Measurements from ENCODE around the gene DHX16.
A peak's percentile ranks its signal among the peaks of the same experiment; 100 is the strongest.
"Not testable (repeated sequence)": the region's sequence is repeated elsewhere in the genome, so short reads cannot be mapped to it uniquely, and the experiment has no call there.

The DHX16 gene

GRCh38 chr6:30672445-30673253 is at the start of gene DHX16:
Gene DHX16, minus strand, starts transcription at chr6:30673006. Its CDS starts 165 bp downstream, at chr6:30672841.
- DNase-seq, result peak; percentile 96

GRCh38 chr6:30722025-30722279 is 49.1 kb upstream of the DHX16 start:
- not testable (repeated sequence) for DNase-seq

- DNase-seq, result peak; percentile 92
Measured at GRCh38 chr6:30721198-30722024, 48.6 kb upstream of the DHX16 start.

GRCh38 chr6:30720738-30721197 is 48.0 kb upstream of the DHX16 start:
- peak; percentile 82 for DNase-seq

- peak; percentile 98 for DNase-seq
Measured at GRCh38 chr6:30719791-30720737, 47.3 kb upstream of the DHX16 start, which contains the start of gene TUBB. Gene TUBB, plus strand, starts transcription at chr6:30720352. Its CDS starts 155 bp downstream, at chr6:30720507.

DNA sequence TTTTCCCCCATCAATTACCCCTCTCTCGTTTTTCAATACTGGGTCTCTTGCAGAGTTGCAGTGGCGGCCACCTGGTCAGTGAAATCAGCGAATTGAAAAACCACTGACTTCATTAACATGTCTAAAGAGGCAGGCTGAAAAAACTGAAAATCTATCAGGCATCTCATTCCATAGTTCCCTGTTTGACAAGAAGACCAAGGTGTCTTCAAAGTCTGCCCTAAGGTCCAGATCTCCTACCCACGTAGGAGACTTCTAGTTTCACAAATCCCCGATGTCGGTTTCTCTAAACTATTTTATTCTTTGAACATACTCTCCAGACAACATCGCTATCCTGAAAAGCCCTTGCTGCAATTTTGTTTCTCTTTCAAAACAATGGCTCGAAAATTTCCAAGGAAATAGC is 46.5 kb upstream of the DHX16 start:
- DNase-seq, result no peak

GRCh38 chr6:30717845-30718720 is 45.3 kb upstream of the DHX16 start:
- not testable (repeated sequence) for DNase-seq

DNA sequence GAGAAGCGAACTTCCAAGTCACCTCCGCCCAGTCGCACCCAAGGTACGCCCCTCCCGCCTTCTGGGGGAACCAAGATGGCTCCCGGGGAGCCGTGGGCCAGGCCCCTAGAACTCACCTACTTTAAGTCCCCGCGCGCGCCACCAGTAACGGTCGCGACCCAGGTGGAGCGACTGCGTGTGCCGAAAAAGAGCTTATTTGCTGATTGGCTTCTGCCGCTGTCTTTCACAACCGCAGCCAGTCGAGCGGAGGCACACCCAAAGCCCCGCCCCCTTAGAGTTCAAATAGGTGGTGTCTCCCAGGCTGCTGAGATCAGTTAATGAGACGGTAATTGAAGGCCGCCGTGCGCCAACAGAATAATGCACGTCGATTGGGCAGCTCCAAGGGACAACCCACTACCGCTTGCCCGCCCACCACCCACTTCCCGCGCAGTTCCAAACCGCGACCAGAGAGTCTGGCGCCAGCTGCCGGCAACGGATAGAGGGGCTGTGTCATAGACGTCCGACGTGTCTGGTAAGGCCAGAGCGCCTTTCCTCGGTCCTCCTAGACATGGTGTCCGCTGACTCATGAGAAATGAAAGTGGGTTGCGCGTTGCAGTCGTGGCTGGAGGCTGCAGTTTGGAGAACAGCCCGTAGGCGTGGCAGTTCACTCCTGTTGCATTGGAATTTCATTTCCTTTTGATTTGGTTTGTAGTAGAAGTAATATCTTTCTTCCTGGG is 44.5 kb upstream of the DHX16 start, which contains the start of gene MDC1:
MDC1 (minus strand) TSS at position 153 of the 716 bp plus-strand sequence. CDS start 2,106 bp downstream, outside the sequence.
- peak; percentile 100 for DNase-seq

GRCh38 chr6:30716879-30717128 is 44.0 kb upstream of the DHX16 start:
- no peak for DNase-seq

DNA sequence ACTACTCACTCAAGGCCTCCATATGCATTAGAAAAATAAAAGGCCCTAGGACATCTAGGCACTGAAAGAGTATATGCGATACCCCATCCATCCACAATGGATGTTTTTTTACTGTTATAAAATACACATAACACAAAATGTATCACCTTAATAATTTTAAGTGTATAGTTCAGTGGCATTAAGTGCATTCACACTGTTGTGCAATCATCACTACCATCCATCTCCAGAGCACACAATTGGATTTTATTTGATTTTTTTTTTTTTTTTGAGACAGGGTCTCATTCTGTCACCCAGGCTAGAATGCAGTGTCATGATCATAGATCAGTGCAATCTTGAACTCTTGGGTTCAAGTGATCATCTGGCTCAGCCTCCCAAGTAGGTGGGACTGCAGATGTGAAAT is 41.5 kb upstream of the DHX16 start:
- DNase-seq, result no peak

DNA sequence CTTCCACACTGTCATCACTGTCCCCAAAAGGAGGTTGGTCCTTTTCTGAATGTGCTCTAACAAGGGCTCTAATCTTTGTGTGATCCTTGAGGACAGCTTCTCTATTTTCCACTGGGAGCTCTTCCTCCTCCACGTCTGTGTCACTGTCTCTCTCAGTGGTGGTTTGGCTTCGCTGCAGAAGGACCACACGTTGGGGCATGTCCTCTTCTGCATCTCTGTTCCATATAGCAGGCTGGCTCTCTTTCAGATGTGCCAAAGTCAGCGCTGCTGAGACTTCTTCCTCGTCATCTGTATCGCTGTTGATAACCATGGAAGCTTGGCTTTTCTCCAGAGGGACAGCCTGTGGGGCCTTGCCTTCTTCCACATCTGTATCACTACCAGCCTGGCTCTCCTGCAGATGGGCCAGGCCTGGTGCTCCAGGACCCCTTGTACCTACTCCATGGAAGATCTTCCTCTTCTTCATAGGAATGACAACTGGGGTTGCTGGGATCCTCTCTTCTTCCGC is 39.7 kb upstream of the DHX16 start:
- DNase-seq, result no peak

DNA sequence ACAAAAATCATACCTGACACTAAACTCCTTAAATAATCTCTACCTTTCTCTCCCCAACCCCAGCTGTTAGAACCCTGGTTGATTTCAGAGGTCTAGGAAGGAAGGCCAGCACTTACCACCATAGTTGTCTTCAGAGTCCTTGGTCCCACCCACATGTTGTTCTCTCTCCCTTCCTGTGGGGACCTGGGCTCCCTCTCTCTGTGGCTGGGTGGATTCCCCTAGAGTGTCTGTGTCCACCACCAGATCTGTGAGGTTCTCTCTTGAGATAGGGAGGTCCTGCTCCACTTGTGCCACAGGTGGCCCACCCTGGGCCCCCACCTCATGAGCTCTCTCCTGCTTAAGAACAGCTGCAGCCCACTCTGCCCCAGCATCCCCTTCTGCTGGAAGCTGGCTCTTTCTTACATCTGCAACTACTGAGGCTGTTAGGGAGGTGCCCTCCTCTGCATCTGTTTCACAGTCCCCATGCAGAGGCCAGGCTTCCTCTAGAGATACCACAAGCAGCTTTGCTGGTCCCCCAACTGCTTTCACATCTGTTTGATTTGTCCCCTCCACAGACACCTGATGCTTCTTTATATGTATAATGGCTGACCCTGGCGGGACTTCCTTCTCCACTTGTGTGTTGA is 39.1 kb upstream of the DHX16 start:
- DNase-seq, result no peak

- DNase-seq, result no peak
Measured at GRCh38 chr6:30709101-30709868, 36.5 kb upstream of the DHX16 start.

GRCh38 chr6:30707281-30707850 is 34.6 kb upstream of the DHX16 start:
- no peak for DNase-seq

- DNase-seq, result no peak
Measured at GRCh38 chr6:30705620-30706019, 32.8 kb upstream of the DHX16 start.

DNA sequence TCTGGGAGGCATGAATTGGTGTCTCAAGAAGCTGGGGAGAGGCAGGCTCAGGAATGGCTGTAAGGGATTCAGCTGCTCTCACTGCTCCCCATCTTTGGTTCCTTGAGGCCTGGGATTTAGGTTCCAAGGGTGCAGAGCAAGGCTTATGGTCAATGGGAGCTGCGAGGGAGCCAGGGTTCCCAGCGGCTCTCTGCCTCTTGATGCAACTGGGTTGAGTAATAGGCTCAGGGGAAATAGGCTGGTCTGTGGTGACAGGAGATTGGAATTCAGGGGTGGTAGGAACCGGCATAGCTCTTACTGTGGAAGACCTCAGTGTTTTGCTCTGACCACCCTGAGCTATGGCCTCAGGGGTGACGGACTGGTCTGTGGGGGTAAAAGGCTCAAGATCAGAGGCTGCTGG is 31.0 kb upstream of the DHX16 start:
- no peak for DNase-seq

DNA sequence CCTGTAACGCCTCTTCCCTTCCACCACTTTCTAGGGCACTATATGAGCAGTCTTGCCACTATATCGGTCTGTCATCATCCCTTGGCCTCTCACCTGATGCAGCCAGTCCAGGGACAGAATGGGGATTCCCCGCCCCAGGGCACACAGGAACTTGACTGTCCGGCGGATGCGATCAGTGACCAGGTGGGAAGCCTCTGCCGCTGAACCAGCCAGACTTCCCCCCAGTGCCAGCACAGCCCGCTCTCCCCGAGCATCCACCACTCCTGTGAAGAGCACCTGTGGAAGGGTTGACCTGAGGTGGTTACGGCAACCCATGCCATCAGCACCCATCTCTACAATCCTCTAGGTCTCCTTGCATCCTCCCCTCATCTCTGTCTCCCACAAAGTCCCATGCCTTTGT is 30.2 kb upstream of the DHX16 start:
- no peak for DNase-seq

- no peak for DNase-seq
Measured at GRCh38 chr6:30700340-30700739, 27.5 kb upstream of the DHX16 start.

GRCh38 chr6:30696432-30696831 is 23.6 kb upstream of the DHX16 start:
- DNase-seq, result no peak
